ENCODE measurements around the gene CEMIP. TPM values are rescaled to one million over a fixed set of nuclear protein-coding genes. Genes with fewer than 3 reads are reported as not detected.
A peak's percentile ranks its signal among the peaks of the same experiment; 100 is the strongest.

The CEMIP gene
- polyA plus RNA-seq, 3 donors = not detected

DNA sequence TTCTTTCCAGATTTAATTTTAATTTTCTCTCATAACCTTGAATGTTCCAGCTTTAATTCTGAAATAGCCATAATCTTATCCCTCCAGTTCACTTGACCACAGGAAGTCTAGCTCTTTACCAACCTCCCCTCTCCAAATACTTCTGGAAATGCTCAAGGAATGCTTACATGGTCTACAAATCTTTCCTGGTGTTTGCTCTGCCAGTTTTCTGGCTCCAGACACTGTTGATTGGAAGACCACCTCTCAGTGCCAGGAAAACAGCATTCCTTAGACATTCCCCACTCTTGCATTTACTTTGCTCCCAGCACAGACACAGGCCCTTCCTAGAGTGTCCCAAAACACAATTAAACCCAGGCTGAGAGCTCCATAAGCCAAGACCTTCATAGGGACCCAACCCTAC lies 111.8 kb downstream of the CEMIP start:
- H3K27ac Mint-ChIP-seq = no peak overlapping the region
- Histone ChIP-seq H4K20me1 (ENCODE audit: insufficient read depth, low read length) (no peaks in the 10 kb centered on the region), H3K36me3 (replicated peaks in 1 of 2; ENCODE audit: control insufficient read depth in 1 of 2, insufficient read depth in 2 of 2, low read length in 2 of 2) (no peaks in the 10 kb centered on the region), H3K4me3 (replicated peaks in 1 of 3; ENCODE audit: low read depth in 2 of 3, low read length in 3 of 3) (no peak overlapping the region), H3K9ac (ENCODE audit: insufficient read depth, low read length, poor library complexity, severe bottlenecking) (no peak overlapping the region), H2AFZ (ENCODE audit: insufficient read depth, low read depth, low read length, poor library complexity, severe bottlenecking) (no peak overlapping the region), H3K27ac (ENCODE audit: low read depth in 1 of 2, low read length in 2 of 2) (no peak overlapping the region), H3K4me1 (ENCODE audit: control insufficient read depth in 1 of 2, insufficient read depth in 2 of 2, low read length in 2 of 2) (no peaks in the 10 kb centered on the region), H3K9me3 (replicated peaks in 1 of 2; ENCODE audit: control insufficient read depth in 1 of 2, insufficient read depth in 1 of 2, low read length in 2 of 2) (peaks cover 1 to 3% of the 10 kb centered on the region in 2 donors), H3K27me3 (ENCODE audit: control insufficient read depth in 2 of 2, insufficient read depth in 2 of 2, low read length in 2 of 2) (no peaks in the 10 kb centered on the region), H3K4me2 (replicated peaks; ENCODE audit: extremely low read depth, low read length, poor library complexity, severe bottlenecking) (no peak overlapping the region), H3K79me2 (ENCODE audit: insufficient read depth, low read length) (no peaks in the 10 kb centered on the region)
- no peak for TF ChIP-seq CTCF (IDR thresholded peaks at IDR 0.05)
- DNase-seq = no peak
- peaks cover 0 to 2% (median 1%) of the 10 kb centered on the region in 3 donors for H3K27me3 Mint-ChIP-seq (ENCODE audit: low read depth in 3 of 3)
- H3K9me3 Mint-ChIP-seq = peaks cover 0 to 3% (median 0%) of the 10 kb centered on the region in 7 donors
- intact Hi-C loops (cut with micrococcal nuclease) = no loop called here
- H3K4me3 Mint-ChIP-seq = no peak overlapping the region
- H3K36me3 Mint-ChIP-seq = no peaks in the 10 kb centered on the region
- peaks cover 10% of the 10 kb centered on the region for H3K4me1 Mint-ChIP-seq

DNA sequence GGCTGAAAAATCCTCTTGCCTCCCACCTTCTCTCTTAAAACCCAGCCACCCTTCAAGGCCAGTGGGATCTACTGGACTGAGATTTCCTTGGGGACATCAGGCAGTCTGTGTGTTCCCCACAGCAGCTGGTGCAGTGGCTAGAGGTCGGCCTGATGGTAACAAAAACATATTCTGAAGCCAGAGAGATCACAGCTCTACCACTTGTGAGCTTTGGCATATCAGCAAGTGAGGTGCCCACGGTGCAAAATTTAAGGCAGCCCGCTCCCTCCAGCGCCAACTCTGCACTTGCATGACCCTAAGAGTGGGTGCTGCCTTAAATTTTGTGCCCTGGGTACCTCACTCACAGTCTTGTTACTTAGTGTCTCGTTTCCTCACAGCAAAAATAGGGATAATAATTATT lies 113.2 kb downstream of the CEMIP start:
- Histone ChIP-seq H3K36me3 (replicated peaks in 1 of 2; ENCODE audit: control insufficient read depth in 1 of 2, insufficient read depth in 2 of 2, low read length in 2 of 2) (no peaks in the 10 kb centered on the region), H3K27me3 (ENCODE audit: control insufficient read depth in 2 of 2, insufficient read depth in 2 of 2, low read length in 2 of 2) (no peaks in the 10 kb centered on the region), H3K9ac (ENCODE audit: insufficient read depth, low read length, poor library complexity, severe bottlenecking) (no peak overlapping the region), H3K79me2 (ENCODE audit: insufficient read depth, low read length) (no peaks in the 10 kb centered on the region), H3K4me3 (replicated peaks in 1 of 3; ENCODE audit: low read depth in 2 of 3, low read length in 3 of 3) (no peak overlapping the region), H3K9me3 (replicated peaks in 1 of 2; ENCODE audit: control insufficient read depth in 1 of 2, insufficient read depth in 1 of 2, low read length in 2 of 2) (peaks cover 4 to 6% of the 10 kb centered on the region in 2 donors), H4K20me1 (ENCODE audit: insufficient read depth, low read length) (no peaks in the 10 kb centered on the region), H3K27ac (ENCODE audit: low read depth in 1 of 2, low read length in 2 of 2) (no peak overlapping the region), H3K4me2 (replicated peaks; ENCODE audit: extremely low read depth, low read length, poor library complexity, severe bottlenecking) (no peak overlapping the region), H2AFZ (ENCODE audit: insufficient read depth, low read depth, low read length, poor library complexity, severe bottlenecking) (no peak overlapping the region), H3K4me1 (ENCODE audit: control insufficient read depth in 1 of 2, insufficient read depth in 2 of 2, low read length in 2 of 2) (no peaks in the 10 kb centered on the region)
- no peak for DNase-seq
- Mint-ChIP-seq H3K9me3 (peaks cover 0 to 6% (median 3%) of the 10 kb centered on the region in 7 donors), H3K36me3 (no peaks in the 10 kb centered on the region), H3K27me3 (ENCODE audit: low read depth in 3 of 3) (no peaks in the 10 kb centered on the region), H3K4me1 (peaks cover 10% of the 10 kb centered on the region), H3K4me3 (no peak overlapping the region), H3K27ac (peak overlapping the region in 1 of 7 donors; percentile 37)
- no peak for TF ChIP-seq CTCF (IDR thresholded peaks at IDR 0.05)
- intact Hi-C loops (cut with micrococcal nuclease) = no loop called here
- 97% methylated on average over 4 of the region's 5 CpGs for WGBS (ENCODE audit: insufficient coverage)
